GM04503 (cell line): ENCODE data around the gene KERA.

Source experiments
- DNase-seq: peaks from one replicate; pipeline ENCODE4 v3.0.0-alpha.2; 2012; ENCODE audit warnings: low read depth

Gene KERA

DNA sequence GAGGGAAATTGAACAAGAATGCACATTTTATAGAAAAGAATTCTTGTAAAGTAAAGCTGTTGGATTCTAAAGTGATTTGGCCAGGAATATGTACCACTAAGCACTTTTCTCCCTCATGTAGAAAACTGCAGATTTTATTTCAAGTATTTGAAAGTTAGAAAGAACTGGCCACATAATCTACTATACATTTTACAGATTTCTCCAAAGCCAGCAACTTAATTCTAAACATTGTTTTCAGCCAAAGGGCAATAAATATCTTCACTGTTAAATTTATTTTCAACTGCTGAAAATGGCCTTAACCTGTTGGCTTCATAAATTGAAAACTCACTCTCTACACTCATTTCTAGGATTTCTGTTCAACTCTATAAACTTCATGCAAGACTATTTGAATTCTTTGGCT is 15.6 kb upstream of the KERA start:
- no peak for DNase-seq

DNA sequence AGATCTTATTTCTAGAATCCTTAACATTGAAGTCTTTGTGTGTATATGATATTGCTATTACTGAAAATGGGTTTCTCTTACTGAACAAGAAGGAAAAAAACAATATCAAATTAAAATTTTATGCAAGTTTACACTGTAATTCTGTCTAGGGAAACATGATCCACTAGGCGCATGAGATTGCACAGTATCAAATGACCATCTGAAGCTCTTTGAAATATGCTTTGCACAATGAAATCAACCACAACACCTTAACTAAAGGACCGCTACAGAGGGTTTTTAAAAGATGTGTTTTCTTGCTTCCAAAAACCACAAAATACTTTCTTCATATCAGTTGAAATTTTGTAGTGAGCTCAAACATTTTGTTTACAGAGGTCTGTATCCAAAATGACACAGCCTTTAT is 15.1 kb upstream of the KERA start:
- no peak for DNase-seq

DNA sequence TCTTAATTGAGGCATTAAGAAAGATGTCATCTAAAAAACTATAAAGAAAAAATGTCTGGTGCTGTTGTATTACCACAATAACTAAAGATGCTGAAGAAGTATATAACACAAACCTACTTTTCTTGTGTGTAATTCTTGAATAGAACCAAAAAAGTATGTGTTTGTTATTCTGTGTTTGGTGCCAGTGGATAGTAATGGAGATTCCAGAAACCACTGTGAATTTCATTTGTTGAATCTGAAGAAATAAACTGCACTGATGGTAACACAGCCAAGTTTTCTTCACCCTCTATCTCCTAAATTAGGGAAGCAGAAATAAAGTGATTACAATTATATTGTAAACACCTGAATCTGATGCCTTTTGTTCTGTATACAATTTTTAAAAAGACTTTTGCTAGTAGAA is 13.1 kb upstream of the KERA start:
- DNase-seq = no peak

DNA sequence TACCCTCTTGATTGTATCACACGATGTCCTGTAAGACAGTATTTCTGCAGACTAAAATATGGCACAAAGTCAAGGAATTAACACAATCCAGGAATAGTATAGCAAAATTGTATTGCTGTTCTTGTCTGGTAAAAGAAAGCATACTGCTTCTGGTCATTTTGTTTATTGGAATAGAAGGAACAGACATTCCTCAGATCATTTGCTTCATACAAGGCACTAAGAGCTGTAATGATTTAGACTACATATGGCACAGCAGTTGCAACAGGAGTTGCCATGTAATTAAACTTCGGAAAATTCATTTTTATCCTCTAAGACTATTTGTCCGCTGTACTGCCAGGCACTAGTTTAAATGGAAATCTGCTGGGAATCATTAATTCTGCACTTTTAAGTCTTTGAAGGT is 7.6 kb upstream of the KERA start:
- no peak for DNase-seq

DNA sequence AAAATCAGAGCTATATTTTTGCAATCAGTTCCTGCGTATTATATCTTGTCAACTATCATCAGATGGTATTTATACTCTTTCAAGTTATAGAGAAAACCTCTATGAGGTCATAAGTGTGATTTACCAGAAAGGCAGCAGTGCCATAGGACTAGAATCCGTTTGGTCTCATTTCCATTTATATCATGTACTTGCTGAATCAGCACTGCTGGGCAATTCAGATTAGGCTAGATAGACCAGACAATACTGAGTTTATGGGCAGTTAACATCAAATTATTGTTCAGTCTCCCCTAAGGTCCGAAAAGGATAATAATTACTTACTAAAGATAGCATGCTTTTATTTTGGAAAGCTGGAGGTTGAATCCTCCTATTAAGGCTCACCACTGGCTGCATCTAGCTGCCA is 6.8 kb upstream of the KERA start:
- DNase-seq = no peak

DNA sequence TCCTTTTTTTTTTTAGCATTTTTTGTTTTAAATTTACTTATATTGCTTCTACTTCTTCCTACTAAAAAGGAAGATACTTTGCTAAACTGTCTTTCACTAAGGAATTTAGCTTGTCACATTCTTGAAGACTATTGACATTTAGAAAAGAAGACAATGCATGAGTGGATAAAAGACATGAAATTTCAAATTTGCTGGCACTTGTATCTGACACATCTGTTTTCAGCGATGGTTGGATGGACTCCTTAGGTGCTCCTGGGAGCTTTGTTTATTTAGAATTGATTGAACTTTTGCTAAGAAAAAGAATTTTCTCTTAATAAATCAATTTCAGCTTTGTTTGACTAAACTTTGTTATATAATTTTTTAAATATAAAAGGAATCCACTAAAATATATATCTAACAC is 3.3 kb upstream of the KERA start:
- no peak for DNase-seq

DNA sequence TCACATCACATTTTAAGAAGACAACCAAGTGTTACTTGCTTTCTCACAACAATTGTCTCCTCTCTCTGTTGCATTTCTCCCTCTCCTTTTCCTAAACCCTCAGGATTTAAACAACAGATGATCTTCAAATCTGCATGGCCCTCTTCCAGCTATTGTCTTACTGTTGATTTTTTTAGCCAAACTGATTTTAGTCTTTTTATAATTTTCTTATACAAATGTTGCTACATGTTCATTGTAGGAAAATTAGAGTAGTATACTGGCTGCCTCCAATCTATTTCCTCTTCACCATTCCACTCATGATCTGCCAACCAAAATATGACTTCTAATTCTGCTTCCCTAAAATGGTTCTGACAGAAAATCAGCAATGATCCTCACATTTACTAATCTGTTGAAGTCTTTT is 1.4 kb upstream of the KERA start:
- no peak for DNase-seq

DNA sequence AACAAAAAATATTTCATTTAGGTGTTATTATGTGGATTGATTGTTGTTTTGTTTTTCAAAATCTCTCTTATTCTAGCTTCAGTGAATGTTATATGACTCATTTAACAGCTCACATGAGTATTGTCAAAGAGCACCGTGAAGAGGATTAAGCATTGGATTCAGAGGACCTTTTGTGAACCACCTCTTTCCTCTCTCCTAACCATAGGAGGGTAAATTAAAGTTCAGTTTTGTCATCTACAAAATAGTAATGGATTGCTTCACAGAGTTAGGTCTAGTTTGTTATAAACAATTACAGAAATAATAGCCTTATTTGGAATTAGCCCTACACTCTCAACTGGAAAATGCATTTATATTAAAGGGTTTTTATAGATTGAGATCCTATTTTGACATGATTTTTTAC is 962 bp upstream of the KERA start:
- DNase-seq = no peak

DNA sequence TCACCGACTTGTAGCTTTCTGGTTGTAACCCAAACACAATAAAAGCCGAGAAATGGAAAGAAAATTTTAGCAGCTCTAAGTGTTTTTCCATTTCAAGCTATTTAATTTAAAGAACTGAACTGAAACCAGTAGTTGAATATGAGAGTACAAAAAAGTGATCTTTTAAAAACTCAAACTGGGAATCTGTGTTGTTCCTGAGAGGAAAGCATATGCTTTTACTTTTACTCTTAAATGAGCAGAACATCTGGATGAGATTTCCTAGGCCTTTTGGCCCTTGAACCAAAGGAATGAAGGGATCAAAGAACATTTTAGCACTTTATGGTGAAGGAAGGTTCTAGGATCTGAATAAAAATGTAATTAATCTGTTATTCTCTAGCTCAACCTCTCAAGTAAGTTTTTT is 1.3 kb downstream of the KERA start:
- DNase-seq = no peak

DNA sequence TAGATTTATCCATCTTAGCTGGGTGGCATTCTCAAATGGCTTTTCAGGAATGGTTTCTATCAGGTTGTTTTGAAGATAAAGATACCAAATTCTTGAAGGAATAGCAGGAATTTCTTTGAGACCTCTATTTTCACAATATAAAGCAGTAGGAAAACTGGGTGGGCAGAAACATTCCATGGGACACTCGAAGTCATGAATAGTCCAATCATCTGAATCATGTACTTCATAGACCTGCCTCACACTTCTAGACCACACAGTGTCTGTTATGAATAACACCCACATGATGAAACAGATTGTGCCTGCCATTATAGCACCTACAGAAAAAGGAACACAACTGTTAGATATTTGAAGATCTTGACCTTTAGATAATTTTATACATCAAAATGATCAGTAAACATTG is 1.8 kb downstream of the KERA start:
- no peak for DNase-seq

DNA sequence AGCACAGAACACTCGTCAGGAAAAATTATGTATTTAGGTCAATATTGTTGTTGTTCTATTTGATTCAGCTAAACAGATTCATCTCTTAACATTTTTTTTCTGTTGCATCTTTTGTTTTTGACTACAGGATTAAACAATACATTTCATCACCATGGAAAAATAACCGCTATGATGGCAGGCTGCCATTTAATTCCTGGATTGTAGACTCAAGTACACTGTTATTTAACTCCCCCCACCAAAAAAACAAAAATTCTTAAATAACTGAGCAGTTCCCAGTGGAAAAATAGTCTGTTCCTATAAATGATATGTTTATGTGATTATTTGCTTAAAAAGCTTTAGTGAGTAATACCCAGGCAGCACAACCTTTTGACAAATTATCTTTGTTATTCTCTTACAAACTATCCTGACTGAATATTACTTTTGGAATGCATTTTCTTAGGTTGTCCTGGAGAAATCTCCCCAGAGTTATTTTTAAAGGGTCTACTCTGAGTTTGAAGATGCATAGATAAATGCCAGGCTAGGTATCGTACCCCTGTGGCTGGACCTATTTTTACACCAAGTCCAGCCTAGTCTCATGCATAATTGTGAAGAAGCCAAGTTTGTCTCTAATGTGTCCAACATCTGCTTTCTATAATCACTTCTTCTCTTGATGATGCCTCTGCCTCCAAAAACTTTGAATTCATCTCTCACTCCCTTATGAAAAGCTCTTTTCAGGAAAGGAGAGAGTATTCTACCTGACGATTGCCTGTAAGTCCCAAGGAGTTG is 3.7 kb downstream of the KERA start:
- DNase-seq = peak; percentile 84

DNA sequence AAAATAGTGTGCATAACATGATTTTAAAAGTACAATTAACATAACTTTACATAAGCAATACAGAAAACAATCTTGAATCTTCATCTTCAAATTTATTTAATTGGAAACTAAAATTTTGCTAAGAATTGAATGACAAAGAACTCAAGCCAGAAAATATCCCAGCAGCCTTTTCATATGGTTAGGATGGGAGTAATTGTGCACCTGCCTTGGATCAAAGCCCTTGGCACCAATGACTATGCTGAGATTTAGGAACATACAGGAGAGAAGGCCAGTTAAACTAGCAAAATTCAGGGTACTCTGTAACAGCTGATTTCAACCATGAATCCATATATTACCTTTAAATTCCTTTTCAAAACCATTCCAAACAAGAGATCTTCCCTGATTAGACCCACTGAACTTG is 5.8 kb downstream of the KERA start:
- DNase-seq = no peak

DNA sequence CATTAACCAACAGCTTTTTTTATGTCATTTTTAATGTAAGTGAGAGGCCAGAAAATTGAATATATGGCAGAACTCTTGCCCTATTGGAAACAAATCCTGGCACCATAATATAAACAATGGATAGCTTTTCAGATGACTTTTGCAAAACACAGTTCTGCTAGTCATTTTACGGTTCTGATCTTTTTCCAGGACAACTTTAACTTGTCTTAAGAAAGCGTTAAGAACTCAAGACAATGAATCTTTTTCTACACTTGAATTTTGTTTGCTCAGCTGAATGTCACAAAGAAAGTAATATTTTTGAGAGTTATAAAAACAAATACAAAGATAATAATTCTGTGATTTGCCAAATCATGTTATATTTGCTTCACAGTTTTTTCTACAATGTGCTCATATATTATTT is 13.2 kb downstream of the KERA start:
- no peak for DNase-seq

DNA sequence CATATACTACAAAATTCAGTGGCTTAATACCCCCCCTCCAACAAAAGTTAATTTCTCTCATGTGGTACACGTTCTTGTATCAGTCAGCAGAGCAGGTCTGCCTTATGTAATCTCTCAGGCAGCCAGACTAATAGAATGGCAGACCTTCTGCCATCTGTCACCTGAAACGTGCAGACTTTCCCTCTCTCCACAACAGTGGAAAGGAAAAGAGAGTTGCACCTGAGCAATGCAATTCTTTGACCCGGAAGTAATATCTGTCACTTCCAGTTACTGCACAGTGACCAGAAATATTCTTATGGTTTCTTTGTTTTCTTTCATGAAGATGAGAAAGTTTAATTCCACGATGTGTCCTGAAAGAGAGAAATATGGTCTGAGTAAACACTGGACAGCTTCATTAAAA is 14.4 kb downstream of the KERA start:
- no peak for DNase-seq

DNA sequence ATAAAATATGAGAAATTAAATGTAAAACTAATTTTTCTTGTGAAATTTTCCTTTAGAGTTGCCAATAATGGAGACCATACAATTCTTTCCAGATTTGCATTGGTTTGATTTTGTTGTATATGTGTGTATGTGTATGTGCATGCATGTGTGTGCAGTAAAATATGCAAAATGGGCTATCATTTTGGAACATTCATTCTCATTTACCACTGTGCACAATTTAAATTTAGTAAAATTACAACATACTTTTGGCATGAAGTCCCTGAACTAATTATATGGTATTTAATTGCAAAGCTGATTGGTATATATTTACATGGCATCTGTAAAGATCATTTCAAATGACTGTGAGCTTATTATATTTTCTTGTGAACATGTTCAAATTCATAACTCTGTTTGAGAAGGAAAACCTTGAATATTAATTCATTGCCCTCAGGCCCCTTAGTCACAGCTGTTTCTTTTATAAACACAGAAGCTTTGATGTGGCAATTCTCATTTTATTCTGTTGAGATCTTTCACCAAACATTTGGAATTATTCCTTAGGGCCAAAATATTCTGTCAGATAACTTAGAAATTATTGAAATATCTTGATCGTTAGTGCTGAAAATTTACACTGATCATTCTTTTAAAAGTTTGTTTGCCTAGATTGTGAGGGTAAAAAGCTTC is 17.6 kb downstream of the KERA start:
- DNase-seq = no peak

DNA sequence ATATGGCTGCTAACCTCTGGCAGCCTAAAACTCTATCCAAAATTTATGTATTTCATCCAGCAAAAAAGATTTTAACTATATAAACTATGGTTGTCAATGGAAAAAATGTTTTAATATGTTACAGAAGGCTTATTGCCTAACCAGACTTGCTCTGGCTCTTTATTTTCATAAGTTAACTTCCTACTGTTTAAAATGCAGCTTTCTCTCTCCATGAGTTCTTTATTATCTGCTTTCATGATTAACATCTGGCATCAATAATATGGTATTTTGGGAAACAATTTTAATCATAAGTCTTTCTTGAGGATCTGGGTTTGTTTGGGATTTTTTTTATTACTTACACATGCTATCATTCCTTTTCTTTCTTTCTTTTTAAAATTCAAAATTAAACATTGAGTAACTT is 20.5 kb downstream of the KERA start:
- peak; percentile 39 for DNase-seq

DNA sequence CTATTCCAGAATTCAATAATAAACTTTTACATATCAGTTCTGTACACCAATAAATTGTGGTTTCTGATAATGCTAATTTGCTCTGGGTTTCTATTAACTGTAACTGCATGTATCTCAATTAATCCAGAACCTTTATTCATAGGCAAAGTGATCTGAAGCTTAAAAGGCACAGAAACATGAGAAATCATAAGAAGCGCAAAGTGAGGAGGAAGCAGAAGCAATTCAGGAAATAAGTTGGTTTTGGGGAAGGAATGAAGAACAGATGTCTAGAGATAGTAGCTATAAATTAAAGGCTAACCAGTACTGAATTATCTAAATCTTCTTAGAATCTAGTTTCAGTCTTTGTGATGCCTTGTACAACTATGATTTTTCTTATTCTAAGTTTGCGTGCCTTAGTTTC is 24.6 kb downstream of the KERA start:
- no peak for DNase-seq

DNA sequence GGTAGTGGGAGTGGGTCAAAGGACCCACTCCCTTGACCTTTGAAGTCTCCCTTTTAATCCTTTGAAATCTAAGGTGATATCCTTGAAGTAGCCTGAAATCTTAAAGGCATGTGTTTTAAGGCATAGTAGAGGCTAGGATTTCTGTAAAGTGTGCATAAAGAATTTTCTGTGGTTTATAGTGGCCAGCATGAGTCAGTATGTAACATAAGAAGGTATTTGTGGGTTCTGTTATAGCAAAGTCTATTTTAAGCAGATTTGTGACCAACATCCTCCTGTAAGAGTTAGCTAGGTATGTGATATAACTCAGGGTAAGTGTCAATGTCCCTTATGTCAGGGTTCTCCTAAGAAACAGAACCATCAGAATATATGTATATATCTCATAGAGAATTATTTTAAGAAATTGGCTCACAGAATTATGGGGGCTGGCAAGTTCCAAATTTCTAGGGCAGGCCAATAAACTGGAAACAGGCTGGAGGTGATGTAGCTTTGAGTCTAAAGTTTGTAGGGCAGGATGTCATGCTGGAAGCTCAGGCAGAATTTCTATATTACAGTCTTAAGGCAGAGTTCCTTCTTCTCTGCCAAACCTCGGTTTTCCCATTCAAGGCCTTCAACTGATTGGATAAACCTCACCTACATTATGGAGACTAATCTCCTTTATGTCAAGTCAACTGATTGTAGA is 34.4 kb downstream of the KERA start:
- DNase-seq = no peak

DNA sequence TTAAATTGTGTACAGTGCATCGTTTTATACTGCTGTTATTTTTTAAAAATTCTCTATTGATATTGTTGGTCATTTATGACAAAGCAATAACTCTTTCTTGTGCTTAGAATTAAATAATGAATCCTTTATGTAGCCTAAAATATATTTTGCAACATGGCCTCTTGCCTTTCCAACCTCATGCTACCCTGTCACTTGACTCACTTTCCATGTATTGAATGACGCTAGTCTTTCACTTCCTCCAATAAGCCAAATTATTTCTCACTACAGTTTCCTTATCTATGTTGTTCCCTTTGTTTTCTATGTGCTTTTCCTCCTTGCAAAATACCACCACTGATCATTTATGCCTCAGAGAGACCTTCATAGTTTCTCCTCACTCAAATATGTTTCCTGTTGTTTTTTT is 36.7 kb downstream of the KERA start:
- DNase-seq = no peak

DNA sequence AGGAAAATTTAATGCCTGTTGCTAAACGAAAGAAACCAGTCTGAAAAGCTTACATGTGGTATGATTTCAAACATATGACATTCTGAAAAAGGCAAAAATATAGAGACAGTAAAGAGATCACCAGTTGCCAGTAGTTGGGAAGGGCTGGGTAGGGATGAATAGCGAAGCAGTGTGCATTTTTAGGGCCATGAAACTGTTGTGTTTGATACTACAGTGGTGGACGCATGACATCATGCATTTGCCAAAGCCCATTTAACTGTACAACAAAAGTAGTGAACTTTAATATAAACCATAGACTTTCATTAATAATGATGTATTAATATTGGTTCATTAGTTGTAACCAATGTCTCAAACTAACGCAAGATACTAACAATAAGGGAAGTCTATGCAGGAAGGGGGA is 38.4 kb downstream of the KERA start:
- no peak for DNase-seq

DNA sequence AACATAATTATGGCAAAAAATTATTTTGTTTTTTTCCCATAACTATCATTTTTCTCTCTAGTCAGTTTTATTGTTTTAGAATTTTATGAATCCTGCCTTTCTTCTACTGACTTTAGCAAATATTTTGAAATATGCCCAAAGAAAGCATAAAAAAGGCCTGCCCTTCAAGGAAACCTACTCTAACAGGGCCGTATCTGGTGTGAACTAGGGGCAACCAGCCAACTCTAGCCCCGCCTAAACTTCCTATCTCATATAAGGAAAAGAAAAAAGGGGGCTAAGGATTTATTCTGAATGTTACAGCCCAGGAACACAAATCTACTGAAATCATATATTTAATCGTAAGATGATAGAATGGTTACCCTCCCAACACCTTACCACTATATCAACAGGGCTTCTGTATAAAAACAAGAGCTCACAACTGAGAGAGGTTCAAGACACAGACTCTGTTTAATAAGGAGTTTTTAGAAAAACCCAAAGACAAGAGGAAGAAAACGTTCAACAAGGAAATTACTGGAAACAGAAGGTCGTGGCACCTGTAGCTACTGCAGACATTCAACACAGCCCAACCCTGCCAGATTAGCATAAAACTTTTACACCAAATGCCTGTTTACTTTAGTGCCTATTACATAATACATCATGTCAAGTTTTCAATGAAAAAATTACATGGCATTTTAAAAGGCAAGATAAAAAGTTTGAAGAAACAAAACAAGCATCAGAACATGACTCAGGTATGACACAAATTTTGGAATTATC is 40.1 kb downstream of the KERA start:
- no peak for DNase-seq

DNA sequence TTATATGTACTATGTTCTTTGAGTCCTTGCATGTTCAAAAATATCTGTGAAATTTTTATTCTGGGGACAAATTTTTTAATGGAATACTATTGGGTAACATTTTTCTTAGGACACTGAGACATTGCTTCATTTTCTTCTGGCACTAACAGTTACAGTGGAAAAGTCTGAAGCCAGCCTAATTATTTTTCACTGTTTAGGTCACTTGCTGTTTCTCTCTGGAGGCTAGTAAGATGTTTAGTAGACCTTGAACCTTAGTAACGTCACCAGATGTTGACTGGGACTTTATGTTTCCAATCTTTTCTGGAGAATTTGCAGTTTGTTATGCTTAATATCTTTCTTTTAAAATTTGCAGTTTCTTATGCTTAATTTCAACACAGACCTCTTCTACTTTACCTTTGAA is 40.8 kb downstream of the KERA start:
- no peak for DNase-seq
